Rectal smooth muscle tissue (tissue), 1 donor: Measurements from ENCODE around the gene OR4E1.
"Not testable (repeated sequence)": the region's sequence is repeated elsewhere in the genome, so short reads cannot be mapped to it uniquely, and the experiment has no call there.

Source experiments
- H3K27ac ChIP-seq: one replicate; pipeline ENCODE4 v1.7.0; 2013; ENCODE audit warnings: low read depth, low read length, inconsistent platforms
- H3K27me3 ChIP-seq: one replicate; pipeline ENCODE4 v1.7.0; 2013; ENCODE audit warnings: low read length; ENCODE audit not compliant: control insufficient read depth, insufficient read depth
- H3K36me3 ChIP-seq: one replicate; pipeline ENCODE4 v1.7.0; 2013; ENCODE audit warnings: low read length; ENCODE audit not compliant: control insufficient read depth, insufficient read depth
- H3K4me1 ChIP-seq: one replicate; pipeline ENCODE4 v1.7.0; 2013; ENCODE audit warnings: low read length; ENCODE audit not compliant: control insufficient read depth, insufficient read depth
- H3K4me3 ChIP-seq: one replicate; pipeline ENCODE4 v1.7.0; 2013; ENCODE audit warnings: low read length
- H3K9ac ChIP-seq: one replicate; pipeline ENCODE4 v1.7.0; 2013; ENCODE audit warnings: low read length

The OR4E1 gene

DNA sequence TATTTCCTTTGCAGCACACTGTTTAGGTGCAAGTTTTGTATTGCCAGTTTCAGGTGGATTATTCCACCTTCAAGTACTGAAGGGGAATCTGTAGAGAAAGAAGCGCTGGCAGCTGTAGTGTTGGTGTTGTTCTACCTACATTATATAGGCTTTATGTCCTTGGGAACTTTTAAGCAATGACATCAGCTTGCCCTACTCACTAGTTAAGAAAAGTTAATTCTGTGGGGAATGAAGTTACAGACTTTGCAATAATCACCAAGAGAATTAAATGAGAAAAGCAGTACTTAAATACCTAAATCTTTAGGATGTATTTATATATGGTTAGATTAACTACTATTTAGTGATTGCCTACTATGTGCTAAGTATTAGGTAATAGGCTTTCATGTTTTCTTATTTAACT lies at the start of gene OR4E1:
TSS of gene OR4E1 (minus strand) at position 101 of the 400 bp plus-strand sequence. CDS start 2,883 bp downstream, outside the sequence.
- Histone ChIP-seq H3K27me3 (no peaks in the 10 kb centered on the region), H3K9ac (no peak within 1 kb of the TSS), H3K4me1 (no peaks in the 10 kb centered on the region)

DNA sequence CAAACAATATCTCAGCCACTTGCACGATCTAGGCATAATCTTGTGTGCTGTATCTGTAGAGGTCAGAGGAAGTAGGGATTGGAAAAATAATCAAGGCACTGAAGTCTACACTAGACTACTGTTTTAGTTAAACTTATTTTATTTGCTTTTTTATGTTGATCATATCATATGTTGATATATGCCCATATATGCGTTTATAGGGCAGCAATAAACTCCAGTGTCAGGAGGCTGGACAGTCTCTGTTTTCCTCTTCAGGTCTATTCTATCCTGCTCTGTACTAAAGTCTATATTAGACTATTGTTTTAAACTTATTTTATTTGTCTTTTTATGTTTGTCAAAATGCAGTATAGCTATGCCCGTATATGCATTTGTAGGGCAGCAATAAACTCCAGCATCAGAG lies 47.9 kb upstream of the OR4E1 start:
- Histone ChIP-seq H3K36me3 (no peaks in the 10 kb centered on the region), H3K27me3 (no peaks in the 10 kb centered on the region), H3K4me1 (no peaks in the 10 kb centered on the region), H3K9ac (no peak overlapping the region), H3K4me3 (no peak overlapping the region), H3K27ac (no peak overlapping the region)

More for the DNA sequence above, at the start of gene OR4E1:
- no peak within 1 kb of the TSS for H3K27ac ChIP-seq
- H3K36me3 ChIP-seq, result no peaks in the 10 kb centered on the region
- H3K4me3 ChIP-seq, result no peak within 1 kb of the TSS

GRCh38 chr14:21719841-21720240 lies 46.2 kb upstream of the OR4E1 start:
- Histone ChIP-seq H3K9ac (no peak overlapping the region), H3K4me3 (no peak overlapping the region), H3K36me3 (no peaks in the 10 kb centered on the region), H3K27ac (no peak overlapping the region), H3K27me3 (no peaks in the 10 kb centered on the region), H3K4me1 (no peaks in the 10 kb centered on the region)

- no peak overlapping the region for H3K4me3 ChIP-seq
- no peak overlapping the region for H3K9ac ChIP-seq
- no peaks in the 10 kb centered on the region for H3K27me3 ChIP-seq
- H3K4me1 ChIP-seq, result no peaks in the 10 kb centered on the region
- H3K27ac ChIP-seq, result no peak overlapping the region
- H3K36me3 ChIP-seq, result no peaks in the 10 kb centered on the region
Observed at GRCh38 chr14:21714318-21714929, 40.8 kb upstream of the OR4E1 start.

GRCh38 chr14:21712036-21712435 lies 38.4 kb upstream of the OR4E1 start:
- Histone ChIP-seq H3K4me1 (no peaks in the 10 kb centered on the region), H3K36me3 (no peaks in the 10 kb centered on the region), H3K4me3 (no peak overlapping the region), H3K27ac (no peak overlapping the region), H3K9ac (no peak overlapping the region), H3K27me3 (no peaks in the 10 kb centered on the region)

- H3K9ac ChIP-seq, result no peak overlapping the region
- no peak overlapping the region for H3K27ac ChIP-seq
- H3K4me1 ChIP-seq, result no peaks in the 10 kb centered on the region
- no peaks in the 10 kb centered on the region for H3K36me3 ChIP-seq
- no peaks in the 10 kb centered on the region for H3K27me3 ChIP-seq
- H3K4me3 ChIP-seq, result no peak overlapping the region
Observed at GRCh38 chr14:21711360-21711961, 37.8 kb upstream of the OR4E1 start.

- no peaks in the 10 kb centered on the region for H3K27me3 ChIP-seq
- no peak overlapping the region for H3K4me3 ChIP-seq
- H3K4me1 ChIP-seq, result no peaks in the 10 kb centered on the region
- H3K36me3 ChIP-seq, result no peaks in the 10 kb centered on the region
- H3K27ac ChIP-seq, result no peak overlapping the region
- no peak overlapping the region for H3K9ac ChIP-seq
Observed at GRCh38 chr14:21704338-21704737, 30.7 kb upstream of the OR4E1 start.

DNA sequence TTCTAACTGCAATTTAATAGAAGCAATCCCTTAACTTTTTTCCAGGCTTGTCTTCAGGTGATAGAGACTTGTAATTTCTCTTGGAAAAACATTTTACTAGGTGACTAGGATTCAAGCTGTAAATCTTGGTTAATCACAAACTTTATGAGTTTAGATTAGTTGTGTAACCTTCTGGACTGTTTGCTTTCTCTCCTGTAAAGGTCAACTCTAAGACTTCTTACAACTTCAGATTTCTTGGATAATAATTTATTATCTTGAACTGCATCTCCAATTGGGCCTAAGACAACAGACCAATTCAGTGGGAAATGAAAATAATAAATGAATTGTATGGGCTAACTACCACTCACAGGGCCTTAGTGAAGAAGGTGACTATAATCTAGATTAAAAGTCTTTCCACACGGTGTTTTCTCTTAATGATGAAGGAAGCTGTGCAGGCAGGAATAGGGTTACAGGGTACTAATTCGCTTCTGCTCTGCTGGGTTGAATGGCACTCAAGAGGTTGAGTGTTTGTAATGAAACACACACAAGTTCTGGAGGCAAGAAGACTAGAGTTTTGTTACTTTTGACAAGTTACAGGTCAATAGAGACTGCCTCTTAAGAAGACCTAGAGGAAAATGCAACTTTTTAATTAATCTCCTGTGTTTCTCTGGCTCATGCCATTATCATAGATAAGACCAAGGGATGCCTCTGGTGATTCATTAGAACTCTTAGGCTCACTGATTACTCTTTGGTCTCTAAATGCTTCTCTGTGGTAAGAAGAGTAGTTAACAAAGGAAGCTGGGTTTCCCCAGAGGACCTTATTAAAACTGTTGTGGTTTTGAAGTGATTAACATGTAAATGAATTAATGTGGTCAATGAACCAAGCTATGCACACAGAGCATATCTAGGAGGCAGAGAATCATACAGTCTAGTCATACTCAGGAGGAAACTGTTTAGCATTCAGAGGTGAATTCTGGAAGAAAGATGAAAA lies 30.0 kb upstream of the OR4E1 start:
- Histone ChIP-seq H3K9ac (no peak overlapping the region), H3K27me3 (no peaks in the 10 kb centered on the region), H3K4me1 (no peaks in the 10 kb centered on the region), H3K27ac (no peak overlapping the region), H3K36me3 (no peaks in the 10 kb centered on the region), H3K4me3 (no peak overlapping the region)

GRCh38 chr14:21702316-21702715 lies 28.7 kb upstream of the OR4E1 start:
- no peak overlapping the region for H3K4me3 ChIP-seq
- H3K4me1 ChIP-seq, result no peaks in the 10 kb centered on the region
- H3K27me3 ChIP-seq, result no peaks in the 10 kb centered on the region
- no peaks in the 10 kb centered on the region for H3K36me3 ChIP-seq
- no peak overlapping the region for H3K9ac ChIP-seq
- H3K27ac ChIP-seq, result no peak overlapping the region

DNA sequence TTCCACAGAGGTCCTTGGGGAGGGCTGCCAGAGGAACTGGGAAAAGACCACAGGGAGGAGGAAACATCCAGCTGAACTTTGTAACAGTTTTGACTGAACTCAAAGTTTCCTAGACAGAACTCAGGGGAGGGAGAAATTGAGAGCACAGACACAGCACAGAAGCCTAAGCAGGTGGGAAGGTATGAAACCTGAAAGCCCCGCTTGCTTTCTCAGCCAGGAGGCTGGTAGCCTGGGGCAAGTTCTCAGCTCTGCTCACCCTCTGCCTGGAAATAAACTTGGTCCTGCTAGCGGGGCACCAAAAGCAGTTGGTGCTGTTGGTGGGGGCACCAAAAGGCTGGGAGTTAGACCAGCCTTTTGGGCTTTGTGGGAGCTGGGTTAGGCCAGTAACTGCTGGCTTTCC lies 25.9 kb upstream of the OR4E1 start:
- H3K27me3 ChIP-seq, result no peaks in the 10 kb centered on the region
- no peaks in the 10 kb centered on the region for H3K4me1 ChIP-seq
- H3K36me3 ChIP-seq, result no peaks in the 10 kb centered on the region
- H3K27ac ChIP-seq, result no peak overlapping the region
- no peak overlapping the region for H3K4me3 ChIP-seq
- no peak overlapping the region for H3K9ac ChIP-seq

DNA sequence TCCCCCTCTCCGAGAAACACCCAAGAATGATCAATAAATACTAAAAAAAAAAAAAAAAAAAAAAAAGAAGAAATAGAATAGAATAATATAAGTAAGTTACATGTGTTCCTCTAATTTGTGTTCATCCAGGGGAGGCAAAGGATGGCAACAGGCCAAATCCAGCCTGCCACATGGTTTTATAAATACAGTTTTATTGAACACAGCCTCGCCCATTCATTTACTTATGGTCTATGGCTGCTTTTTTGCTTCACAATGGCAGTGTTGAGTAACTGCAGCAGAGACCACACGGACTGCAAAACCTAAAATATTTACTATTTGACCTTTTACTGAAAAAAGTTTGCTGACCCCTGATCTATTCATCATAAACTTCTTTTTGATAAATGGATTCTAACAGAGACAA lies 24.9 kb upstream of the OR4E1 start:
- not testable (repeated sequence) for H3K9ac ChIP-seq, H3K4me3 ChIP-seq, H3K27me3 ChIP-seq, H3K4me1 ChIP-seq, H3K36me3 ChIP-seq, H3K27ac ChIP-seq

GRCh38 chr14:21697662-21698061 lies 24.0 kb upstream of the OR4E1 start:
- not testable (repeated sequence) for H3K27me3 ChIP-seq, H3K36me3 ChIP-seq, H3K4me1 ChIP-seq, H3K9ac ChIP-seq, H3K4me3 ChIP-seq, H3K27ac ChIP-seq
